Progenitor cell of endocrine pancreas (in vitro differentiated cells): ENCODE data around the gene ANO2. TPM values are rescaled to one million over a fixed set of nuclear protein-coding genes. Genes with fewer than 3 reads are reported as not detected.
A peak's percentile ranks its signal among the peaks of the same experiment; 100 is the strongest.

Source experiments
- DNase-seq: peaks from one replicate; pipeline ENCODE4 v3.0.0; 2021; ENCODE audit warnings: low spot score; ENCODE audit not compliant: unreplicated experiment
- H3K27ac Mint-ChIP-seq: 2 replicates; pipeline ENCODE4 v1.8.0; 2021; ENCODE audit warnings: mild to moderate bottlenecking, moderate library complexity, mixed read lengths
- H3K27me3 Mint-ChIP-seq: 2 replicates; pipeline ENCODE4 v1.8.0; 2021; ENCODE audit warnings: mixed read lengths
- H3K36me3 Mint-ChIP-seq: 2 replicates; pipeline ENCODE4 v1.8.0; 2022; ENCODE audit warnings: mixed read lengths; ENCODE audit not compliant: insufficient read depth
- H3K4me1 Mint-ChIP-seq: 2 replicates; pipeline ENCODE4 v1.8.0; 2021; ENCODE audit warnings: low read depth, mixed read lengths
- H3K4me3 Mint-ChIP-seq: 2 replicates; pipeline ENCODE4 v1.8.0; 2021; ENCODE audit warnings: low read depth, mild to moderate bottlenecking, moderate library complexity, mixed read lengths
- H3K9me3 Mint-ChIP-seq: 2 replicates; pipeline ENCODE4 v1.8.0; 2021; ENCODE audit warnings: low read depth, mixed read lengths
- total RNA-seq: library from RNA; stranded (reverse); gene quantifications from 2 replicates; pipeline ENCODE4 v1.2.1, GENCODE V29; 2021
- TF ChIP-seq, protein P1 (sequence below): fragments of 200-600 bp; sonication (generic); IDR thresholded peaks from one replicate; pipeline ENCODE4 v1.5.0; 2021; ENCODE audit warnings: antibody characterized with exemption, mild to moderate bottlenecking; ENCODE audit not compliant: unreplicated experiment

The ANO2 gene
- total RNA-seq, 1 donor from 2014 or later = 2.8 TPM

DNA sequence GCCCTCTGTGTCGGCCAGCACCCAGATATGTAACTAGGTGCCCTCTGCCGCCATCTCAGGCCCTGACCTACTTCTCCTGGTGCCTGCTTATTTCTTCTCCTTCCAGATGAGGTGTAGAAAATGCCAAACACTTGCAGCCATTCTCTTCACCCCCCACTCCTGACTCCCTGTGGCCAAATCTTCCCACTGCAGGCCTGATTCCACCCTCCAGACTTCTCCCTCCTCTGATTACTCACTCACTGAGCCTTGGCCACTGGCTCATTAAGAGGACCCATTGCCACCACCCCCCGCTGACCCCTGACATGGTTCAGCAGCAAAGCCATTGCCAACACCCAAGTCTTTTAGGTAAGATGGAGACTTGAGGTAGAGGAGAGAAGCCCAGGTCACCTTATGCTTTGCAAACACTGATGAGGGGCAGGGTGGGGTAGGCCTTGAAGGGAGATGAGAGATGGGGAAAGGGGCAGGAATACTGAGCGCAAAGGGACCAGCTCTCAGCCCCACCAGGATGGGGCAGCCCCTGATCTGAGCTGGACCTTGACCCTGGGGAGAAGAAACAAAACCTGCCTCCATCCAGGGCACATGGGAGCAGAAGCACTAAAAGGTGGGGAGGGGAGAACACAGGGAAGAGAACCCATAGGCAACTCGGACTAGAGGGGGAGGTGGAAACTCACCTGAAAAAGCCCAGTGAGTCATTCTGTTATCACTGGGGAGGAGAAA, 25.1 kb upstream of the ANO2 start:
- TF ChIP-seq, protein P1, sequence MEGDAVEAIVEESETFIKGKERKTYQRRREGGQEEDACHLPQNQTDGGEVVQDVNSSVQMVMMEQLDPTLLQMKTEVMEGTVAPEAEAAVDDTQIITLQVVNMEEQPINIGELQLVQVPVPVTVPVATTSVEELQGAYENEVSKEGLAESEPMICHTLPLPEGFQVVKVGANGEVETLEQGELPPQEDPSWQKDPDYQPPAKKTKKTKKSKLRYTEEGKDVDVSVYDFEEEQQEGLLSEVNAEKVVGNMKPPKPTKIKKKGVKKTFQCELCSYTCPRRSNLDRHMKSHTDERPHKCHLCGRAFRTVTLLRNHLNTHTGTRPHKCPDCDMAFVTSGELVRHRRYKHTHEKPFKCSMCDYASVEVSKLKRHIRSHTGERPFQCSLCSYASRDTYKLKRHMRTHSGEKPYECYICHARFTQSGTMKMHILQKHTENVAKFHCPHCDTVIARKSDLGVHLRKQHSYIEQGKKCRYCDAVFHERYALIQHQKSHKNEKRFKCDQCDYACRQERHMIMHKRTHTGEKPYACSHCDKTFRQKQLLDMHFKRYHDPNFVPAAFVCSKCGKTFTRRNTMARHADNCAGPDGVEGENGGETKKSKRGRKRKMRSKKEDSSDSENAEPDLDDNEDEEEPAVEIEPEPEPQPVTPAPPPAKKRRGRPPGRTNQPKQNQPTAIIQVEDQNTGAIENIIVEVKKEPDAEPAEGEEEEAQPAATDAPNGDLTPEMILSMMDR = peak; percentile 28
- Mint-ChIP-seq H3K36me3 (no peaks in the 10 kb centered on the region), H3K4me3 (no peak overlapping the region), H3K4me1 (peaks cover 3% of the 10 kb centered on the region), H3K27me3 (peaks cover 41% of the 10 kb centered on the region), H3K9me3 (no peaks in the 10 kb centered on the region), H3K27ac (no peak overlapping the region)
- DNase-seq = no peak

DNA sequence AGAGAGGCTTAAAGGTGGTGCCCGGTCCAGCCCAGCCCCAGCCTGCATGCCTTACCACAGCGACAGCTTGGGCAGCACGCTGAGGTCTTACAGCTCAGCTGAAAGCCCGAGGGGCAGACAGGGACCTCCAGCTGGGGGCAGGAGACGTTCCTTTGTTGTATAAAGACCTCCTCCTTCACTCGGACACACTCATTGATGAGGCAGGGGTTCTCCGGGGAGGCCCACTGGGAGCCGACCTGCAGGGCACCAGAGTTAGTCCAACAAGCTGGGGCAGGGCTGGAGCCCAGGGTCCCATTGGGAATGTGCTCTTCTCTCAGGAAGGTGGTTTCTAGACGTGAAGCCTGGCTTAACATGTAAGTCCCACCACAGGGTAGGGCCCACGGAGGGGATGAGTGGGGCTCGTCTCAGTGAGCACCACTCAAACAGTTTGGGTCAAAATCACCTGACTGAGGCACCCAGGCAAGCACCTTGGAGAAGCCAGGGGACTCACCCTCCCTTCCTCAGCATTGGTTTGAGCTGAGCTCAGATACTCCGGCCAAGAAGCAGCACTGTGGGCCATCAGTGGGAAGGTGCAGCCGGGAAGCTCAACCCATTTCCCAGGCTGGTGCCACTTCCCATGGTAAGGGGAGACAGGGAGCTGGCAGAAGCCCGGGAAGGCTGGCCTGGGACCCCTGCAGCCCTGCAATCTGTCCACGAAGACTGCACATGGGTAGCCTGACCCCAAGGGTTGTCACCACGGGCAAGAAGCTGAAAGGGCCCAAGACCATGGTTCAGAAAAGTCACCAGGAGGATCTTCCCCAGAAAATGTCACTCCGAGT, 24.3 kb upstream of the ANO2 start:
- TF ChIP-seq, protein P1 = no peak
- DNase-seq = no peak
- Mint-ChIP-seq H3K36me3 (no peaks in the 10 kb centered on the region), H3K4me3 (no peak overlapping the region), H3K27me3 (peaks cover 41% of the 10 kb centered on the region), H3K9me3 (no peaks in the 10 kb centered on the region), H3K4me1 (peaks cover 4% of the 10 kb centered on the region), H3K27ac (no peak overlapping the region)

DNA sequence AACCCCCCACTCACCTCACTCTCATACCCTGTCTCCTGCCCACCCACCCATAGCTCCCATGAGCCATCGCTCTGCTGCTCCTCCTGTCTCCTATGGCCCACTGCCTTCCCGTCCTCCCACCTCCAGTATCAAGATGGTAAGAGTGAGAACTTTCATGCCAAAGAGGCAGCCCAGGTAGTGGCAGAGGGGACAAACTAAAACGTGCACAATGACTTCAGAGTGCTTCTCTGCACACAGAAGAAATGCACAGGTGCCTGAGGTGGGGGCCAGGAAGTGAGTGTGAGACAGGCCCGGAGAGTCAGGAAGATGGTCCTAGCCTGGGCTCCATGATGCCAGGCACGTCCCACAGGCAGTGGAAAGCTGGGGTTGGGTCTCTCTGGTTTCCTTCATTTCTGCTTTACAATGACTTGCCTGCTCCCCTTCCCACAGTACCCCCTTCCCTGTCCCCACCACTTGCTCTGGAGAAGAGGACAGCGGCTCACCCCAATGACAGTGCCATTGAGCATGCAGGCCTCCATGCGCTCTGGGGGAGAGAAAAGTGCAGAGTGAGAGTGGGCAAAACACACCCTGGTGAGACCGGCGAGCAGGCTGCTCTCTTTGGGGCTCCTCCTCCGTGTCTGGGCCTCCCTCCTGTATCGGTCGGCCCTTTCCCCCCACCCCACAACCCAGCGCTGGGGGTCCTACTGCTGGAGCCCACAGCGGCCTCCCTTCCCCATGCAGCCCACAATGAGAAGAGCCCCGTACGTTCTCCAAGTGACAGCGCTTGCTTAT, 22.8 kb upstream of the ANO2 start:
- H3K4me3 Mint-ChIP-seq = no peak overlapping the region

DNA sequence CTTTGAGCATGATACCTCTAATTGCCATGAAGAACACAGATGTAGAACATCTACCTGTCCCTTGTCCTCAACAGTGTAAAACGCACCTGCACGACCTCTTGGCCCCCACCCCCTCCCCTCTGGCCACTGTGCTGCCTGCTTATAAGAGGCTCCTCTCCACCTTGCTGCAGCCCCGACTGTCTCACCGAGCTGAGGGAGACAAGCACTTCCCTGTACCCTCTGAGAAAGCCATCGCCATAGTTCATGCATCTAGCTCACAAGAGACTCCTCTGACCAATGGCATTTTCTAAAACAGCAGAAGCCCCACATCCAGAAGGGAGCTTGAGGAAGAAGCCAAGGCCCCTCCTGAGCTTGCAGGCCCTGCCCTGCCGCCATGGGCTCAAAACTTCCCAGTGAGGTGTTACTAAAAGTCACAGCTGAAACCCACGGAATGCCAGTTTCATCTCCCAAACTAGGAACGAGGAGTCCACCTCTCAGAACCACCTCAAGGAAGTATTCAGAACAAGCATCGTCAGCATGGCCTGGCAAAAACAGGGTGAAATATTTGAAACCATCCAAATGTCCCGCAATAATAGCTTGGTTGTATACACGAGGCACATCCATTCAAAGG, 21.5 kb upstream of the ANO2 start:
- Mint-ChIP-seq H3K36me3 (no peaks in the 10 kb centered on the region), H3K27ac (no peak overlapping the region), H3K27me3 (peaks cover 35% of the 10 kb centered on the region), H3K9me3 (no peaks in the 10 kb centered on the region), H3K4me1 (peaks cover 4% of the 10 kb centered on the region), H3K4me3 (no peak overlapping the region)
- no peak for DNase-seq
- TF ChIP-seq, protein P1 = no peak

More for the DNA sequence above, 22.8 kb upstream of the ANO2 start:
- H3K27me3 Mint-ChIP-seq = peaks cover 41% of the 10 kb centered on the region
- TF ChIP-seq, protein P1 = no peak
- peaks cover 4% of the 10 kb centered on the region for H3K4me1 Mint-ChIP-seq
- H3K27ac Mint-ChIP-seq = no peak overlapping the region
- H3K9me3 Mint-ChIP-seq = no peaks in the 10 kb centered on the region
- H3K36me3 Mint-ChIP-seq = no peaks in the 10 kb centered on the region
- no peak for DNase-seq

DNA sequence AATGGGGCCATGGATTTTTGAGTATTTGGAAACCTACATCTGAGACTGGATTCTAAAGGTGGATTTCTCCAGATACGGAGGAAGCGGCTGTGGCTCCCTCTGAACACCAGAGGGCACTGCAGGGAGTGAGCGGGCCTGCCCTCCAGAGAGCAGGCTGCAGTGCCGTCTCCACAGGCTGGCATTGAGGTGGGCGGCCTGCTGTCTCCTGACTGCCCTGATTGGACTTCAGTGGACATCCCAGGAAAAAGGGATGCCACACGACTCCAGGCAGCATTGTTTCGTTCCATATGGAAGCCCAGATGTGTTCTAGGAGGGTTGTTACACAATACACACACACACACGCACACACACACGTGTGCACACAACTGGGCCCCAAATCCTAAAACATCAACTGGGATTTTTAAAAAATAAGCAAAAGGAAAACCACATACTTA, 20.9 kb upstream of the ANO2 start:
- Mint-ChIP-seq H3K4me3 (no peak overlapping the region), H3K27me3 (peaks cover 30% of the 10 kb centered on the region), H3K4me1 (peaks cover 4% of the 10 kb centered on the region), H3K9me3 (no peaks in the 10 kb centered on the region), H3K27ac (no peak overlapping the region), H3K36me3 (no peaks in the 10 kb centered on the region)
- peak; percentile 61 for DNase-seq
- TF ChIP-seq, protein P1 = peak; percentile 95
